Stimulated activated naive CD4-positive, alpha-beta T cell (primary cell): ENCODE data around the gene KCTD4.

Experiments
- DNase-seq, 6 experiments: peaks; one replicate each; lab custom pipeline; 2025; lab: John Stamatoyannopoulos, UW

KCTD4 gene

DNA sequence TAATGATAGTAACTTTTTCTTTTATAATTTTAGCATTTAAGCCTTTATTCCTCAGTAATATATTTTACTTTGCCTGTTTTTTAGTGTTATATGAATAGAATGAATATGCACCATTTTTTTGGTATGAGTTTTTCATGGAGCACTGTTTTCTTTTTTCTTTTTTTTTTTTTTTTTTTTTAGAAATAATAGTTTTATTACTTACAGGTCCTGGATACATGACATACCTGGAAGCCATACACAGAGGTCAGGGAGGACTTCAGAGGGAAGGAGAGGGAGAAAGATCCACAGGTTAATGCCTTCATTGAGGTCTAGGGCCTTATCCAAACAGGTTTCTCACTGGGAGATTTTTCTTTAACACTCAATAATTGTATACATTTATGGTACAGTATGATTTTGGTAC, 26.4 kb downstream of the KCTD4 start:
- DNase-seq: no peak

DNA sequence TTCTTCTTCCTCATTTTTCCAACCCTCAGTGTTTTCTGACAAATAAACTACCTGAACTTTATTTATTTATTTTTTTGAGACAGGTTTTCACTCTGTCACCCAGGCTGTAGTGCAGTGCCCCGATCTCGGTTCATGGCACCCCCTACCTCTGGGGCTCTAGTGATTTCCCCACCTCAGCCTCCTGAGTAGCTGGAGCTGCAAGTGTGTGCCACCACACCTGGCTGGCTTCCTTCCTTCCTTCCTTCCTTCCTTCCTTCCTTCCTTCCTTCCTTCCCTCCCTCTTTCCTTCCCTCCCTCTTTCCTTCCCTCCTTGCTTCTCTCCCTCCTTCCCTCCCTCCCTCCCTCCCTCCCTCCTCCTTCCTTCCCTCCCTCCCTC, 32.3 kb downstream of the KCTD4 start:
- DNase-seq: no peak

DNA sequence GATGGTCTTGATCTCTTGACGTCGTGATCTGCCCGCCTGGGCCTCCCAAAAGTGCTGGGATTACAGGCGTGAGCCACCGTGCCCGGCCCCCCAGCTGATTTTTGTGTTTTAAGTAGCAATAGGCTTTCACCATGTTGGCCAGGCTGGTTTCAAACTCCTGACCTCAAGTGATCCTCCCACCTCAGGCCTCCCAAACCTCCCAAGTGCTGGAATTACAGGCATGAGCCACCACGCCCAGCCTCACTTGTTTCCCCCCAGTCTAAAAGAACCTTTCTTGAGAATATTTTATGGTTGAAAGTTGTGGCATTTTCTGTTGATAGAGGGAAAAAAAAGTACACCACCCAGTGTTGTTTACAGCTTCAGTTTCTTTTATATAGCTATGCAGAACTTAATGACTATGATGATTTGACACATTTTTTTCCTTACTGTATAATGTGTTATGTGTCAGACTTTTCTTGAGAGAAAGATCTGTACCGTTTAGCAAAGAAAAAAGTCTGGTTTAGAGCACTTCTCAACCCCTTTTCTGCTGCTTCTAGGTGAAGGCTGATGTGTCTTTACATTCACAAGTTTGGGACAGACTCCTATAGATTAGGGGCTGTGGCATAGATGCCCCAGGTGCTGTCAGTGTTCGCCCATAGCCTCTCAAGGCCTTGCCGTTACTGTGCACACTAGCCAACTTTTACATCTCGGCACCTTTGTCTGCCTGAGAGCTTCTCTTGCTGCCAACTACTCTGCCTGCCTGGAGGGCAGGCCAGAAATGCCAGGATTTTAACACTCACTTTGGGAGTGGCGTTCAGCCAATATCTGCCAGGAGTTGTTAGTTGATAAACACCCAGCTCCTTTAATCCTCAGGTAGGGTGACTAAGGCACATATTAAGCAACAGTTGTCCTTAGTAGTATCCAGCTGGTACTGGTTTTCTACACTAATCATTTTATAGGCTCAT, 33.0 kb downstream of the KCTD4 start:
- DNase-seq: no peak

DNA sequence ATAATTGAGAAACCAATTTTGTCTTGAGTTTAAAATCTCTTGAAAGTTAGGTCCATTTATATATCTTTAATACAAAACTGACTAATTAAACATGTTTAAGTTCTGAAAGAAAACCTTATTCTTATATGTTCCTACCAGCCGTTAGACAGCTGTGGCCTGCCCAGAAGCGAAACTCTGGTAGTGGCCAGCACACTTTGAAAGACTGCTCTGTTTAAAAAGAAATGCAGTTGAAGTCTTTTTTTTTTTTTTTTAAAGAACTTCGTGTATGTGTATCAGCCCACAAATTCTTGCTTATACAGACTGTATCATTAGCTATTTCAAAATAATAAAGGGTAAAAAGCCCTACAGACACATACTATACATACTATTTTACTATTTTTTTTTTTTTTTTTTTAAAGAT, 34.0 kb downstream of the KCTD4 start:
- DNase-seq: no peak

DNA sequence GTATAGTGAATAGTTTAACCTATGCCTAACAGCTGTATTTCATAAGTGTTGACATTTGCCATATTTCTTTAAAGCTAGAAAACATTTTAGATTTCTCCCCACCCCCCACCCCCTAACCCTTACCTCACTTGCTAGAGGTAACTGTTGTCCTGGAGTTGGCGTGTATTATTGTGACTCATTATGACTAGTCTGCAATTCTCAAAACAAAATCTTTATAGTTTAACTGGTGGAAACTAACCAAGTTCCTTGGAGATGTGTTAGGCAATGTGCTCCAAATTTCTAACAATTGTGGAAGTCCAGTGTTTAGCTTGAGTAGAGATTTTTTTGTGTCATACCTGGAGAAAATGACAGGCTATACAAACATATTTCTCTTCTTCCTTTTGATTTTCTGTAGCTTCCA, 38.0 kb downstream of the KCTD4 start:
- no peak for DNase-seq

DNA sequence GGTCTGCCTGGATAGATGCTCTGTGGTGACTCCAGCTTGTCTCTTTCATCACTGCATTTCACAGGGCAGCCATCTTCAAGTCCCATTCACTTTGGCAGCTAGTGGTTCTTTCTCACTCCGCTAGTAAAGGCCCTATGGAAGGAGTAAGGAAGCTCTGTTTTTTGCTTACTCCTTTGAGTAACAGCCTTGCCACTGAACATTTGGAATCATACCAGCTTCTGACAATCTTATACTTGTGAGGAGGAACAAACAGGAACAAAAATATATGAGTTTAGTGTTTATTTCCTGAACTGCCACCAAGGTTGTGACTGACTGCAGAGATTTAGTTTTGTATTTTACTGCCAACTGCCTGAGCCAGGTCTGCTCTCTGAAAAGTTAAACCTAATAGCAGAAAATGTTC, 38.7 kb downstream of the KCTD4 start:
- no peak for DNase-seq

DNA sequence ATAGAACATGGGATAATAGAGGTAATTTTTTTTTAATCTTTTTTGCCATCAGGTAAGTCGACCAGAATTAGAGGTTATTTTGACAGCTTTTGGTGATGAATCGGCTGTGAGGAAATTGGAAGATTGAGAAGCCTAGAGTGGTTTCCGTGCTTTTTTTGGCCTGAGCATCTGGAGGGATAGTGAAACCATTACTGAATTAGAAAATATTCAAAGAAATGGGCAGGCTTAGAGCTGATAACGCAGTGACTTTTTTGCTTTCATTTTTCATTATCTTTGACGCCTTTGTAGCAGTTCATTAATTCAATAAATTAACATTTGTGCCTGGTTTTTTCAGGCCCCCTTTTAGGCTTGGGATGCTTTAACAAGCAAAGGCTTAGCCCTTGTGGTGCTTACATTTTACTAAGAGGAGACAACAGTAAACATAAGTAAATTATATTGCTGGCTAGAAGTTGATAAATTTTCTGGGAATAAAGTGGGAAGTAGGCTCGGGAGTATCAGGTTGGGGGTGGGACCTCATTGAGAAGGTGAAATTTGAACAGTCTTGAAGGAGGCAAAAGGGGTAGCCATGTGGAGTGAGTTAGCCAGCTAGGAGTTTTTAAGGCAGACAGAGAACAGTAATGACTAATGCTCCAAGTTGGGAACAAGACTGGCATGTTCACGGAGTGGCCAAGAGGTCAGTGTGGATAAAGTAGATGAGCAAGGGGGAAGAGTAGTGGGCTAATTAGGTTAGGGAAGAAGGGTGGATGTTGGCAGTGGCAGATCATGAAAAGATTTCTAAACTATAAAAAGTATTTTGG, 44.1 kb downstream of the KCTD4 start:
- DNase-seq: no peak

DNA sequence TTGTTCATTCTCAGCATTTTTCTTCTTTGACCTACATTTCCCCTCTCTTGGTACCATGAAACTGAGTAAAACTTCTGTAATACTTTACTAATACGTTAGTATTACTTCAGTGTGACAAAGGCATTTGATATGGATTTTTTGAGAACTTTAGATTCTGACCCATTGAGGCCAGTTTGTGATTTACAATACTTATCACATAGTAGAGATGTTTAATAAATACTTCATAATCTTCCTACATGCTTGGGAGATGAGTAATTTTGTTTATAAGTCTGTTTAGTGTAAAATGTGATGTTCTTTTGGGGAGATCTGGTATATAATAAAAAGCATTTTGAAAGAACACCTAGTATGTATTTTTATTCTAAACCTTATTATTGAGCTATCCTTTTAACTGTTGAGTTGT, 50.9 kb downstream of the KCTD4 start:
- DNase-seq: no peak

DNA sequence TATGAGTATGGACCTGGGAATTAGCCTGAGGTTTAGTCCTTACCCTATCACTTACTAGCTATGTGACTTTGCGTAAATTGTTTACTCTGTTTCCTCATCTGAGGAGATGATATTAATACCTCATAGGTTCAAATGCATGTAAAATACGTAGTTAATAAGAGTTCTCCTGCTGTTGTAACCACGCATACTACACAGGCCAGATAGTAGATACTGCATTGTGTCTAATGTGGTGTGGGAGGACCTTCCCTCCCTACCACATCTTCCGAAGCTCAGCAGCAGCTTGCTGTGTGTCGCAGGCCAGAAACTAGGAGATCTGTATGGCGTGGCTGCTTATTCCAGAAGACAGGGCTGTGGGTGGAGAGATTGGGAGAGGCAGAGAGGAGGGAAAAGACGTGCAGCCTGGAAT, 57.5 kb downstream of the KCTD4 start:
- no peak for DNase-seq
